GM21367 (cell line): Measurements from ENCODE around the gene CLDN14.

ENCODE experiments used
- ATAC-seq: cut with Tn5 transposase; IDR thresholded peaks from one replicate; pipeline ENCODE4 v1.9.1; 2021; ENCODE audit not compliant: unreplicated experiment

Gene CLDN14, protein sequence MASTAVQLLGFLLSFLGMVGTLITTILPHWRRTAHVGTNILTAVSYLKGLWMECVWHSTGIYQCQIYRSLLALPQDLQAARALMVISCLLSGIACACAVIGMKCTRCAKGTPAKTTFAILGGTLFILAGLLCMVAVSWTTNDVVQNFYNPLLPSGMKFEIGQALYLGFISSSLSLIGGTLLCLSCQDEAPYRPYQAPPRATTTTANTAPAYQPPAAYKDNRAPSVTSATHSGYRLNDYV

DNA sequence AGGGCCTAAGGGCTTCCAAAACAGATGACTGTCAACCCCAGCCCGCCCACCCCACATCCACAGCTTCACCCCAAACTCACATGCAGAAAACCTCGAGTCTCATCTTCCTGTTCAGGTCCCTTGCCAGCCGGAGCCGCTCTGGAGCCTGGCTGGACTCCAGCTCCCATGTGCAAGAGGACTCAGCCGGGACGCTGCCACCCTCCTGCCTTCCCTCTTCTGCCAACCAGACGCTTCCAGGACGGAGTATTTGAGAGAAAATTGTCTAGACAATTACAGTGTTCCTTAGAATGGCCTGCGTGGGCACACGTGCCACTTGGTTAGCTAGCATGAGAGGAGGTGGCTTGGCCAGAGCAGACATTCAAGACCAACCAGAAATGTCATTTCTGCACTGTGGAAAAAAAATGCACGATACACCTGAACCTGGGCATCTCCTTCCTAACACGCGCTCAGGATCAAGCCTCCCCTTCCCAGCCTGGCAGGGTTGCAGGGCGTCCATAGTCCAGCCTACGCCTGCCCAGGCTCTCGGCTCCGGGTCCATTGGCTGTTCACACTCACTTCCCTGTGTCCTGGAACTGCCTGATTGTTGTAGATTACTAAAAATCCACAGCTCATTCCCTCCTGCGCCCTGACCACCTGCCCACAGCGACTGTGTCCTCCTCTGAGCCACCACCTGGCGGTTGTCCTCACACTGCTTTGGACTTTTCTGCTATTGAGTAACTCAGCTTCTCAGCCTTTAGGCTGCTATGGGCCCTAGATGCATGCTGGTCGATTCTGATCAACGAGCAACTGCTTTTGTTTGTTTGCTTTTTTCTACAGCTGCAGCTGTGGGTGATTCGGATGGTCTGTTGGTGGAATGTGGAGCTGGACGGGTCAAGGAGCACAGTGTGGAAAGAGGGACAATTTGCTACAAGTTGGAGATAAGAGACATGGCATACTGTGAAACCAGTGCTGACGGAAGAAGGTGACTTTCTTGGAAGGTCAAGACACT lies at the start of gene CLDN14:
TSS of gene CLDN14 (minus strand) at position 708 of the 988 bp plus-strand sequence. CDS start 18,427 bp downstream, outside the sequence.
- no peak for ATAC-seq

GRCh38 chr21:36528716-36529115 lies 48.8 kb upstream of the CLDN14 start:
- ATAC-seq, result no peak

DNA sequence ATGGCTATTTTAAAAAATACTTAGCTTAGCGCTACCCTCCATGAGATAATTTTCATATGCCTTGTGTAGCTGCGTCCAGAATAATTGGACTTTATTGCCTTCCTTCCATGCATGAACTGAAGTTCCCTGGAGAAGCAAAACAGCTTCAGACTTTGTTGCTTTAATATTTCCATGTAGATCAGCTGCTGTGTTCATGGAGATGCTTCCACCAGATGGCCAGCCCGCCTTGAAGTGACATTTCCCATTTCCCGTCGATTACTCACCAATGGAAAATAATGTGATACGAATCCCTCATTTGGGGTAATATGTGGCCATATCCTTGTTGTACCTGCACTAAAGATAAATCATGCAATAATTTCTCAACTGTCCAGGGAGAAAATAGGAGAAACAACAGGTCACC lies 47.4 kb upstream of the CLDN14 start:
- no peak for ATAC-seq

GRCh38 chr21:36526104-36526503 lies 46.2 kb upstream of the CLDN14 start:
- no peak for ATAC-seq

GRCh38 chr21:36524477-36524876 lies 44.6 kb upstream of the CLDN14 start:
- no peak for ATAC-seq

GRCh38 chr21:36522219-36522808 lies 42.4 kb upstream of the CLDN14 start:
- ATAC-seq, result no peak

DNA sequence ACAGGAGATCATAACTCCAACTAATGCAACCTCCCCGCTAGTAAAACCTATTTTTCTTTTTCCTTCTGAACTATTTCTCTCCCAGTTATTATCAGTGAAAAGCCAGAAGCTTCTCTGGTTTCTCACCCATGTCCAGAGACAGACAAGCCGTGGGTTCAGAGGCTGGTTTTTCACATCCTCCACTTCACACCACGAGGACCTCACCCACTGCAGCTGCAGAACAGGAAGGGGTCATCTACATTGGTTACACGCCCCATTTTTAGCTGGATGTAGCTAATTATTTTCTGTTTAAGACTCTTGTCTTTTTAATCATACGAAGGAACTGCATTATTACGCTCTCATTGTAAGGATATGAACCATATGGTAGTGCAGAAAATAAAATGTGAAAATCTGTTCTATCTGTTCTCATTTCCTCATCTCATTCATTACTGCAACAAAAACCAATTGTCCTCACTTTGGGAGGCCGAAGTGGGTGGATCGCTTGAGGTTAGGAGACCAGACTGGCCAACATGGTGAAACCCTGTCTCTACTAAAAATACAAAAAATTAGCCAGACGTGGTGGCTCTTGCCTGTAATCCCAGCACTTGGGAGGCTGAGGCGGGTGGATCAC lies 39.1 kb upstream of the CLDN14 start:
- ATAC-seq, result no peak

GRCh38 chr21:36517366-36518075 lies 37.6 kb upstream of the CLDN14 start:
- no peak for ATAC-seq

GRCh38 chr21:36516281-36516680 lies 36.4 kb upstream of the CLDN14 start:
- no peak for ATAC-seq

GRCh38 chr21:36513430-36513829 lies 33.5 kb upstream of the CLDN14 start:
- ATAC-seq, result no peak

- ATAC-seq, result no peak
Observed at GRCh38 chr21:36512971-36513370, 33.0 kb upstream of the CLDN14 start.

GRCh38 chr21:36511484-36512220 lies 31.7 kb upstream of the CLDN14 start:
- no peak for ATAC-seq

GRCh38 chr21:36510911-36511310 lies 31.0 kb upstream of the CLDN14 start:
- ATAC-seq, result no peak

- ATAC-seq, result no peak
Observed at GRCh38 chr21:36509973-36510664, 30.2 kb upstream of the CLDN14 start.

- no peak for ATAC-seq
Observed at GRCh38 chr21:36508948-36509347, 29.0 kb upstream of the CLDN14 start.

- ATAC-seq, result no peak
Observed at GRCh38 chr21:36507397-36508018, 27.6 kb upstream of the CLDN14 start.

DNA sequence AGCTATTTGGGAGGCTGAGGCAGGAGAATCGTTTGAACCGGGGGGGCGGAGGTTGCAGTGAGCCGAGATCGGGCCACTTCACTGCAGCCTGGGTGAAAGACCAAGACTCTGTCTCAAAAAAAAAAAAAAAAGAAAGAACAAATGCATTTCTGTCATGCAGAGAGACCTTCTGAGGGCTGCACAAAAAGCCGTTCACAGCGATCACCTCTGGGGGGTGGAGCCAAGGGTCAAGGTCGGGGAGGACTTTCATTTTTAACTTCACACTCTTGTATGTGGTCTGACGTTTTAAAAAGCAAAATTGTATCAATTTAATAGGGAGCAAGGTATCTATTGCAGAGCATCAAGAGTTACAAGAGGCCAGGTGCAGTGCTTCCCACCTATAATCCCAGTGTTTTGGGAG lies 26.6 kb upstream of the CLDN14 start:
- no peak for ATAC-seq

DNA sequence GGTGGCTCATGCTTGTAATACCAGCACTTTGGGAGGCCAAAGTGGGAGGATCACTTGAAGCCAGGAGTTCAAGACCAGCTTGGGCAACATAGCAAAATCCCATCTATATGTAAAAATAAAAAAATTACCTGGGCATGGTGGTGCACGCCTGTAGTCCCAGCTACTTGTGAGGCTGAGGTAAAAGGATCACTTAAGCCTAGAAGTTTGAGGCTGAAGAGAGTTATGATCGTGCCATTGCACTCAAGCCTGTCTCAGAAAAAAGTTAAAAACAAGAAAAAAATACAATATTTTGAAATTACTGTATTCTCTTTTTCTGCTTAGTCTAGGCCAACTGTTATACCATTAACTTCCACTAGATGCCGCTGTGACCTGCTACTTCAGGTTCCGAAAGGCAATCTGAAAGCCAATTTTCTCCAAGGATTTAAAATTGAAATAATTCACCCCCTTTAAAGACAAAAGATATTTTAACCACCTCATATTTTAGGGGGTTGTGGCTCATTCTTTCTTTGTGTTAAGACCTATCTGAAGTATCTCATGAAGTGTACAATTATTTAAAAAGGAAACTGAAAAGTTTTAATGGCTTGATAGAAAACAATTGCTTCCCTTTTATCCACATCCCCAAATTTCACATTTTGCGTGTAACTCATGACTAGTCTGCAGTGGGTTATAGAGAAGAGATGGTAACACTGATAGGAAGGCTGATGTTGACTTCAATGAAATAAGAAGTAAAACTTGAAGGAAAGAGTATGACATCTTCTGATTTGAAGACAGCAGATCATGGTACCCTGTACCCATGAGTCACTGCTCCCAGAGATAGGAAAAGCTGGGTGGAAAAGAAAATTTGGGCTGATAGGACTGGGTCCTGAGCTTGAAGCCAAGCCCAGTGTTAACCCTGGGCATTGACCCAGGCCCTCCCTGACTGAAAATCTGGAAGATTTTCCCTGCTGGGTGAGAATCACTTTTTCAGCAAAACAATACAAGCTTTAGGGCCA lies 24.4 kb upstream of the CLDN14 start:
- no peak for ATAC-seq
